ENCODE measurements around the gene ROBO1.

- TF ChIP-seq POLR2A (IDR thresholded peaks at IDR 0.05; ENCODE audit: low read length) = no peak
- no peak for TF ChIP-seq GATA1 (IDR thresholded peaks at IDR 0.05; ENCODE audit: low read depth, low read length)
Observed at GRCh38 chr3:78878011-78878410, 889.8 kb downstream of the ROBO1 start.
